Endothelial cell of umbilical vein (primary cell): ENCODE results near the gene TRAPPC5. TPM values are rescaled to one million over a fixed set of nuclear protein-coding genes. Genes with fewer than 3 reads are reported as not detected.

ENCODE experiments used
- BruUV-seq: library from RNA; stranded (reverse); fragments of 400-500 nt; replicated peaks from 2 replicates; lab custom pipeline; 2021; lab: Mats Ljungman, UMichigan
- CTCF ChIA-PET: fragments of 300-600, 350-600 bp; sonication (Branson Sonifier 250); formaldehyde crosslinking; loops from one replicate; lab custom pipeline; 2021; ENCODE audit warnings: antibody characterized with exemption, inconsistent platforms; lab: Charles Lee
- POLR2A ChIA-PET: fragments of 300-600, 350-600 bp; sonication (Branson Sonifier 250); formaldehyde crosslinking; loops from one replicate; lab custom pipeline; 2021; ENCODE audit warnings: antibody characterized with exemption, inconsistent platforms; lab: Charles Lee
- DNase-seq: peaks from one replicate; pipeline ENCODE4 v3.0.0-alpha.2; 2011; ENCODE audit warnings: low read depth, low spot score
- FAIRE-seq: peaks from 2 replicates; lab custom pipeline; 2011; peaks lifted over from hg19 to GRCh38; lab: Jason Lieb, UNC
- H2AFZ ChIP-seq: 2 replicates; pipeline ENCODE4 v1.6.0; 2012; ENCODE audit warnings: low read depth, low read length, control low read depth, inconsistent platforms
- H3K27ac ChIP-seq: 2 replicates; pipeline ENCODE4 v1.5.1; 2011; ENCODE audit warnings: low read depth, mild to moderate bottlenecking, control low read depth, low read length, moderate library complexity; ENCODE audit not compliant: insufficient read depth
- H3K27me3 ChIP-seq, 2 experiments: 2 replicates each; pipeline versions ENCODE4 v1.6.0 to v1.6.1; 2011; ENCODE audit warnings: low read length in 2 of 2, mixed read lengths in 1 of 2; ENCODE audit not compliant: control insufficient read depth in 2 of 2, insufficient read depth in 2 of 2
- H3K36me3 ChIP-seq, 2 experiments: 2 replicates in 1 of 2; 3 replicates in 1 of 2; pipeline ENCODE4 v1.5.1; 2011; ENCODE audit warnings: low read length in 2 of 2, mild to moderate bottlenecking in 1 of 2, moderate library complexity in 1 of 2; ENCODE audit not compliant: control insufficient read depth in 2 of 2, insufficient read depth in 2 of 2; ENCODE audit errors: extremely low read depth in 1 of 2
- H3K4me1 ChIP-seq: 3 replicates; pipeline ENCODE4 v1.5.1; 2011; ENCODE audit warnings: mild to moderate bottlenecking, low read length; ENCODE audit not compliant: control insufficient read depth, insufficient read depth; ENCODE audit errors: extremely low read depth
- H3K4me2 ChIP-seq: 2 replicates; pipeline ENCODE4 v1.6.1; 2011; ENCODE audit warnings: low read length, control low read depth, mixed read lengths; ENCODE audit not compliant: insufficient read depth
- H3K4me3 ChIP-seq, 3 experiments: fragments of 200-600 bp in 1 of 3; sonication (generic), shearing (Covaris generic) in 1 of 3; replicated peaks in 1 of 3; 2 replicates each; pipeline ENCODE4 v1.5.1; 2011 to 2016; ENCODE audit warnings: control low read depth in 3 of 3, low read length in 3 of 3, mild to moderate bottlenecking in 2 of 3, inconsistent platforms in 1 of 3, low read depth in 1 of 3, moderate library complexity in 1 of 3; ENCODE audit not compliant: insufficient read depth in 1 of 3
- H3K79me2 ChIP-seq: 2 replicates; pipeline ENCODE4 v1.6.0; 2012; ENCODE audit warnings: low read length, inconsistent platforms; ENCODE audit not compliant: control insufficient read depth, insufficient read depth
- H3K9ac ChIP-seq: replicated peaks from 2 replicates; pipeline ENCODE3; 2011; ENCODE audit warnings: low read length, control low read depth; ENCODE audit not compliant: insufficient read depth; ENCODE audit errors: extremely low read depth
- H3K9me1 ChIP-seq: replicated peaks from 3 replicates; pipeline ENCODE4 v1.6.0; 2011; ENCODE audit warnings: mild to moderate bottlenecking, low read length; ENCODE audit not compliant: control insufficient read depth, insufficient read depth; ENCODE audit errors: extremely low read depth
- H3K9me3 ChIP-seq: replicated peaks from 2 replicates; pipeline ENCODE4 v1.5.1; 2012; ENCODE audit warnings: low read length, inconsistent platforms; ENCODE audit not compliant: control insufficient read depth, insufficient read depth
- H4K20me1 ChIP-seq: replicated peaks from 2 replicates; pipeline ENCODE3; 2011; ENCODE audit warnings: mild to moderate bottlenecking, low read length; ENCODE audit not compliant: control insufficient read depth, insufficient read depth; ENCODE audit errors: extremely low read depth
- CTCF ChIP-seq, 2 donors: IDR thresholded peaks; 1 replicate in 1 of 2; 2 replicates in 1 of 2; pipeline ENCODE4 v1.5.1; 2011; ENCODE audit warnings: low read length in 2 of 2, mild to moderate bottlenecking in 2 of 2, moderate library complexity in 2 of 2, control low read depth in 1 of 2, inconsistent platforms in 1 of 2, low read depth in 1 of 2; ENCODE audit not compliant: insufficient read depth in 1 of 2; ENCODE audit errors: extremely low read depth in 1 of 2
- EZH2 ChIP-seq: IDR thresholded peaks from 2 replicates; pipeline ENCODE4 v1.6.1; 2012; ENCODE audit warnings: borderline replicate concordance, low read depth, mild to moderate bottlenecking, moderate library complexity, low read length, inconsistent platforms; ENCODE audit not compliant: severe bottlenecking
- FOS ChIP-seq: IDR thresholded peaks from 2 replicates; pipeline ENCODE4 v1.6.1; 2011; ENCODE audit warnings: mild to moderate bottlenecking, low read length, moderate library complexity, borderline replicate concordance; ENCODE audit not compliant: insufficient read depth
- GATA2 ChIP-seq: IDR thresholded peaks from 2 replicates; pipeline ENCODE4 v1.7.0; 2011; ENCODE audit warnings: low read depth, mild to moderate bottlenecking, moderate library complexity, mixed read lengths, low read length; ENCODE audit not compliant: insufficient read length, insufficient read depth
- JUN ChIP-seq: IDR thresholded peaks from 2 replicates; pipeline ENCODE4 v1.6.1; 2011; ENCODE audit warnings: borderline replicate concordance, low read depth; ENCODE audit not compliant: insufficient read length, insufficient read depth
- MYC ChIP-seq: IDR thresholded peaks from one replicate; pipeline ENCODE4 v1.6.1; 2011; ENCODE audit warnings: mild to moderate bottlenecking, low read depth, low read length
- POLR2A ChIP-seq: IDR thresholded peaks from 2 replicates; pipeline ENCODE4 v1.6.1; 2012; ENCODE audit warnings: low read depth, mild to moderate bottlenecking, control low read depth, low read length
- POLR2AphosphoS5 ChIP-seq: IDR thresholded peaks from 2 replicates; pipeline ENCODE4 v1.6.1; 2012; ENCODE audit warnings: low read depth, mild to moderate bottlenecking, control low read depth, low read length, moderate library complexity; ENCODE audit not compliant: insufficient read depth
- dilution Hi-C: fragments of 300-500 bp; cut with MboI; formaldehyde crosslinking; loops from one replicate; pipeline ENCODE4 v1.15.0; 2019; ENCODE audit warnings: low sequenced_read_pairs; ENCODE audit not compliant: extremely low pct_ligation_motif_present
- intact Hi-C: fragments of 100-400 bp; cut with micrococcal nuclease; formaldehyde crosslinking; loops from one replicate; pipeline ENCODE4 v1.10.0; 2022
- polyA plus RNA-seq, 4 experiments: library from polyadenylated mRNA; depleted of rRNA in 3 of 4; stranded (reverse) in 3 of 4; unstranded in 1 of 4; fragments of >200 nt; gene quantifications; 2 replicates each; pipeline versions ENCODE4 v1.2.1 to v1.2.3, GENCODE V29; 2011 to 2012; ENCODE audit warnings: missing spikeins in 1 of 4
- total RNA-seq: library from RNA; stranded (reverse); gene quantifications from 2 replicates; pipeline ENCODE4 v1.2.3, GENCODE V29; 2021
- TF ChIP-seq, protein P1 (sequence below): IDR thresholded peaks from 2 replicates; pipeline ENCODE4 v1.6.1; 2011; ENCODE audit not compliant: insufficient read depth, insufficient read length

TRAPPC5 gene
- total and polyA plus RNA-seq, 2 donors (not counting 3 experiments of a cell fraction or from before 2014, with no cell fraction given) = 114 to 172 TPM

GRCh38 chr19:7642295-7643030, 38.2 kb upstream of the TRAPPC5 start:
- BruUV-seq = no TSS peak
- no peaks in the 10 kb centered on the region for H3K36me3 ChIP-seq
- H3K27ac ChIP-seq = no peak overlapping the region
- no peaks in the 10 kb centered on the region for H4K20me1 ChIP-seq
- FAIRE-seq (no peak), DNase-seq (no peak)
- no peaks in the 10 kb centered on the region for H3K79me2 ChIP-seq
- intact Hi-C loops = no loop called here
- H3K9me1 ChIP-seq = no peaks in the 10 kb centered on the region
- POLR2A ChIA-PET = interaction anchor here (0.7 kb wide), 1 partner anchor 189 kb away, joined by 3 read pairs; no protein-coding TSS in a partner anchor
- peaks cover 4% of the 10 kb centered on the region for H3K4me1 ChIP-seq
- CTCF ChIA-PET = interaction anchor here (1.9 to 2.3 kb wide), 2 partner anchors 9 to 38 kb away, joined by 7 to 8 read pairs; partner anchors contain the start of gene TRAPPC5
- no peak overlapping the region for H3K4me2 ChIP-seq
- no peak overlapping the region for H3K4me3 ChIP-seq
- no peaks in the 10 kb centered on the region for H3K9me3 ChIP-seq
- dilution Hi-C loops = no loop called here
- H3K9ac ChIP-seq = no peak overlapping the region
- no peaks in the 10 kb centered on the region for H3K27me3 ChIP-seq
- no peak overlapping the region for H2AFZ ChIP-seq
- TF ChIP-seq EZH2 = no peak
- TF ChIP-seq FOS = no peak
- TF ChIP-seq GATA2 = no peak
- no peak for TF ChIP-seq JUN
- TF ChIP-seq MYC = no peak
- TF ChIP-seq, protein P1, sequence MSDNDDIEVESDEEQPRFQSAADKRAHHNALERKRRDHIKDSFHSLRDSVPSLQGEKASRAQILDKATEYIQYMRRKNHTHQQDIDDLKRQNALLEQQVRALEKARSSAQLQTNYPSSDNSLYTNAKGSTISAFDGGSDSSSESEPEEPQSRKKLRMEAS = no peak
- no peak for TF ChIP-seq POLR2A
- TF ChIP-seq CTCF (IDR thresholded peaks at IDR 0.05; ENCODE audit: extremely low read depth in 1 of 2, insufficient read depth in 1 of 2, low read depth in 1 of 2, low read length in 2 of 2) = no peak
- no peak for TF ChIP-seq POLR2AphosphoS5
